Thoracic aorta (tissue), 2 donors: ENCODE measurements around the gene UBE2A. TPM values are rescaled to one million over a fixed set of nuclear protein-coding genes. Genes with fewer than 3 reads are reported as not detected.
A peak's percentile ranks its signal among the peaks of the same experiment; 100 is the strongest.

Source experiments
- ATAC-seq: fragments of 150-250 bp; one replicate; pipeline ENCODE4 v1.8.0; 2017; ENCODE audit warnings: low read depth; ENCODE audit not compliant: insufficient number of reproducible peaks, low FRiP score
- DNase-seq: peaks from one replicate; pipeline ENCODE4 v3.0.0-alpha.2; 2020; ENCODE audit warnings: low spot score
- H3K27ac ChIP-seq, 2 donors: fragments of 200-600 bp; sonication (generic); 1 replicate in 1 of 2; 2 replicates in 1 of 2; pipeline ENCODE4 v1.5.1; 2016; ENCODE audit warnings: mild to moderate bottlenecking in 2 of 2, moderate library complexity in 2 of 2
- H3K27me3 ChIP-seq: fragments of 200-600 bp; sonication (generic); replicated peaks from 2 replicates; pipeline ENCODE4 v1.6.0; 2016; ENCODE audit warnings: mild to moderate bottlenecking; ENCODE audit not compliant: insufficient read depth
- H3K36me3 ChIP-seq: fragments of 200-600 bp; sonication (generic); one replicate; pipeline ENCODE4 v1.5.1; 2016
- H3K4me1 ChIP-seq, 2 donors: fragments of 200-600 bp; sonication (generic); 1 replicate in 1 of 2; 2 replicates in 1 of 2; pipeline versions ENCODE4 v1.5.1 to v1.6.0; 2016; ENCODE audit warnings: low read depth in 2 of 2, mild to moderate bottlenecking in 1 of 2; ENCODE audit not compliant: control insufficient read depth in 1 of 2
- H3K4me3 ChIP-seq: fragments of 200-600 bp; sonication (generic); 2 replicates; pipeline ENCODE4 v1.5.1; 2016; ENCODE audit warnings: mild to moderate bottlenecking
- H3K9me3 ChIP-seq: fragments of 200-600 bp; sonication (generic); 2 replicates; pipeline ENCODE4 v1.5.1; 2016
- total RNA-seq, 2 donors: library from RNA; depleted of rRNA; stranded (reverse); fragments of >200 nt; gene quantifications; one replicate each; pipeline versions ENCODE4 v1.1.0 to v1.2.3, GENCODE V29; 2016
- TF ChIP-seq, protein P1 (sequence below): fragments of 200-600 bp; sonication (generic); IDR thresholded peaks from one replicate; pipeline ENCODE4 v1.5.1; 2019; ENCODE audit warnings: antibody characterized with exemption

UBE2A gene
- total RNA-seq, 2 donors from 2014 or later, result 37.4 to 50.7 TPM

GRCh38 chrX:119604766-119605463 is 30.6 kb downstream of the UBE2A start:
- no peaks in the 10 kb centered on the region for H3K9me3 ChIP-seq
- no peaks in the 10 kb centered on the region for H3K27me3 ChIP-seq
- H3K4me1 ChIP-seq, result peaks cover 0 to 4% of the 10 kb centered on the region in 2 donors
- TF ChIP-seq, protein P1, sequence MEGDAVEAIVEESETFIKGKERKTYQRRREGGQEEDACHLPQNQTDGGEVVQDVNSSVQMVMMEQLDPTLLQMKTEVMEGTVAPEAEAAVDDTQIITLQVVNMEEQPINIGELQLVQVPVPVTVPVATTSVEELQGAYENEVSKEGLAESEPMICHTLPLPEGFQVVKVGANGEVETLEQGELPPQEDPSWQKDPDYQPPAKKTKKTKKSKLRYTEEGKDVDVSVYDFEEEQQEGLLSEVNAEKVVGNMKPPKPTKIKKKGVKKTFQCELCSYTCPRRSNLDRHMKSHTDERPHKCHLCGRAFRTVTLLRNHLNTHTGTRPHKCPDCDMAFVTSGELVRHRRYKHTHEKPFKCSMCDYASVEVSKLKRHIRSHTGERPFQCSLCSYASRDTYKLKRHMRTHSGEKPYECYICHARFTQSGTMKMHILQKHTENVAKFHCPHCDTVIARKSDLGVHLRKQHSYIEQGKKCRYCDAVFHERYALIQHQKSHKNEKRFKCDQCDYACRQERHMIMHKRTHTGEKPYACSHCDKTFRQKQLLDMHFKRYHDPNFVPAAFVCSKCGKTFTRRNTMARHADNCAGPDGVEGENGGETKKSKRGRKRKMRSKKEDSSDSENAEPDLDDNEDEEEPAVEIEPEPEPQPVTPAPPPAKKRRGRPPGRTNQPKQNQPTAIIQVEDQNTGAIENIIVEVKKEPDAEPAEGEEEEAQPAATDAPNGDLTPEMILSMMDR, result no peak
- H3K36me3 ChIP-seq, result no peaks in the 10 kb centered on the region
- DNase-seq (no peak), ATAC-seq (no peak)
- H3K4me3 ChIP-seq, result peak overlapping the region; percentile 85
- H3K27ac ChIP-seq, result peak overlapping the region in 1 of 2 donors; percentile 81

DNA sequence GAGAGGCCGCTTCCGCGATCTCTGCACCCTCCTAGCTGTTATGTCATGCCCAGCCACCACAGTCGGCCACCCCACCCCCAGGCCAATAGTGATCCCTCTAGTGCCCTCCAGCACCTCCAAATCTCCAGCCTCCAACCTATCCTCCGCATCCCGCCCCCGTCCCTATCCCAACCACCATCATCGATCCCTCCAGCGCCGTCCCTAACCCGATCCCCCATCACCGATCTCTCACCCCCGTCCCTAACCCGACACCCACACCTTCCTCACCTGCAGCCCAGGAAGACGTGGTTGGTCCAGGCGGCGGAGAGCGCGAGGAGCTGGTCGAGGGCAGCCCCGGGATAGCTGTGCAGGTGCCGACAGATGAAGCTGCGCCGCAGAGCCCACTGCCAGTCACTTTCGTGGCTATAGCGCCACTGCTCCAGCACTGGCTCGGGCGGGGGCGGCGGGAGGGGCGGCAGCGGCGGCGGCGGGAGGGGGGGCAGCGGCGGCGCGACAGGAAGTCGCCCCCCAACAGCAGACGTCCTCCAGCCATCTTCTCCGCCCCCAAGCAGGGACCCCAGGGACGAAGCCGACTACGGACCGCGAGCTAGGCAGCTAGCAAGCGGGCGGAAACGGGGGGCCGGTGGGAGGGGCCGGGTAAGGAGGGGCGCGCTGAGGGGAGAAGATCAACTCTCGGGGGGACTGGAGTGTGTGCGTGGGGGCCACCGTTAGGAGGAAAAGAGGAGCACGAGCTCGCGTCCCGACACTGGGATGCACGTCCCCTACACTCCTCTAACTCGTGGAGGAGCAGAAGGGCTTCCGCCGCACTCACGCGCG is 31.3 kb downstream of the UBE2A start:
- H3K4me1 ChIP-seq, result peaks cover 0 to 4% of the 10 kb centered on the region in 2 donors

DNA sequence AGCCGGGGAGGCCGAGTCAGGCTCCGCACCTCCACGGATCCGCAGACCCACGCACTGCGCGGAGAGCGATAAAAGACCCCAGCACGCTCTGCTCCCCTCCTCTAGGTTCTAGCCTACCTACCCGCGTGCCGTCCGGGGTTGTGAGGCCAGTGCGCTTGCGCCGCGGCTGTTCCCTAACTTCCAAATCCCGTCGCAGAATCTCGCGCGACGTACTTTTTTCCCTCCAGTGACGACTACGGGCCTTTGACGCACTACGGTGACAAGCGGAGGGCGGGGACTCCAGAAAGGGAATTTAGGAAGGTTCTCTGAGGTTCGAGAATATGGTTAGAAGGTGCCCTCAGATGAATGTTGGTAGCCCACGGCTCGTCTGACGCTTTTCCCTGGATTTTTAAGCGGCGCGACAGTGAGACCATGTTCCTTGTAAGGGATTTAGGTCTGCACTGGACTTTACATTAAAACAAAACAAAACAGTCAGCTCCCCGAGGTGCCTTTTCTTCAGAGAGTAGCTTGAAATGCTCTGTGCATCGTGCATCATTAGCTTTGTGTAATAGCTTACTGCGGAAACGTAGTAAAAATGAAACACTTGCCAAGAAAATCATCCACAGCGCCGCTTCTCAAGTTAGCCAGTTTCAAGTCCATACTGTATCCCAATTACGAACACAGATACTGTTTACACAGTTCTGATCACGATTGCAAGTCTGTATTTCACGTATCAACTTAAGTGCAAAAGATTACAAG is 32.1 kb downstream of the UBE2A start, which contains the start of gene NKRF:
TSS of gene NKRF (minus strand) at position 145 of the 738 bp plus-strand sequence.
- H3K9me3 ChIP-seq, result no peaks in the 10 kb centered on the region
- no peaks in the 10 kb centered on the region for H3K27me3 ChIP-seq
- peak; percentile 60 for DNase-seq
- TF ChIP-seq, protein P1, result no peak
- ATAC-seq, result peak; percentile 94
- peak within 1 kb of the TSS; percentile 85 for H3K4me3 ChIP-seq
- H3K36me3 ChIP-seq, result no peaks in the 10 kb centered on the region
- H3K4me1 ChIP-seq, result peaks cover 0 to 4% of the 10 kb centered on the region in 2 donors
- H3K27ac ChIP-seq, result peak within 1 kb of the TSS; percentile 72 to 81

More for the DNA sequence above, 31.3 kb downstream of the UBE2A start:
- no peaks in the 10 kb centered on the region for H3K27me3 ChIP-seq
- no peak for DNase-seq
- TF ChIP-seq, protein P1, result no peak
- H3K4me3 ChIP-seq, result peak overlapping the region; percentile 85
- H3K36me3 ChIP-seq, result no peaks in the 10 kb centered on the region
- H3K9me3 ChIP-seq, result no peaks in the 10 kb centered on the region
- no peak for ATAC-seq
- peak overlapping the region; percentile 72 to 81 for H3K27ac ChIP-seq

- no peak for ATAC-seq
These were observed 32.6 kb downstream of the UBE2A start for GRCh38 chrX:119607018-119607389.

More at GRCh38 chrX:119607018-119607389, 32.6 kb downstream of the UBE2A start:
- TF ChIP-seq, protein P1, result no peak
- no peak for DNase-seq
- Histone ChIP-seq H3K36me3 (no peaks in the 10 kb centered on the region), H3K4me1 (peaks cover 0 to 4% of the 10 kb centered on the region in 2 donors), H3K9me3 (no peaks in the 10 kb centered on the region), H3K27me3 (no peaks in the 10 kb centered on the region), H3K4me3 (peak overlapping the region; percentile 85), H3K27ac (peak overlapping the region; percentile 72 to 81)
